H9 (cell line): ENCODE data around the gene DPY19L3. TPM values are rescaled to one million over a fixed set of nuclear protein-coding genes. Genes with fewer than 3 reads are reported as not detected.

Source experiments
- DNase-seq: peaks from one replicate; pipeline ENCODE4 v3.0.0-alpha.2; 2017
- H2AFZ ChIP-seq: one replicate; pipeline ENCODE4 v1.6.1; 2013; ENCODE audit warnings: mild to moderate bottlenecking, low read length, control low read depth, moderate library complexity
- H2AK5ac ChIP-seq: 2 replicates; pipeline ENCODE4 v1.6.1; 2013; ENCODE audit warnings: low read length, control low read depth, mixed read lengths; ENCODE audit not compliant: insufficient read length
- H2BK120ac ChIP-seq: one replicate; pipeline ENCODE4 v1.6.1; 2013; ENCODE audit warnings: low read depth, mild to moderate bottlenecking, low read length, control low read depth, inconsistent platforms; ENCODE audit not compliant: poor library complexity, severe bottlenecking
- H2BK12ac ChIP-seq: 2 replicates; pipeline ENCODE4 v1.6.1; 2013; ENCODE audit warnings: low read length, control low read depth, mixed read lengths, low read depth; ENCODE audit not compliant: insufficient read length
- H2BK15ac ChIP-seq: 2 replicates; pipeline ENCODE4 v1.6.1; 2013; ENCODE audit warnings: low read depth, low read length, control low read depth
- H2BK20ac ChIP-seq: one replicate; pipeline ENCODE4 v1.6.1; 2013; ENCODE audit warnings: low read depth, mild to moderate bottlenecking, low read length, control low read depth, inconsistent platforms; ENCODE audit not compliant: poor library complexity, severe bottlenecking
- H2BK5ac ChIP-seq: 2 replicates; pipeline ENCODE4 v1.6.1; 2013; ENCODE audit warnings: low read length, control low read depth, mixed read lengths; ENCODE audit not compliant: insufficient read length
- H3K14ac ChIP-seq: 2 replicates; pipeline ENCODE4 v1.6.1; 2013; ENCODE audit warnings: low read length, control low read depth; ENCODE audit not compliant: insufficient read depth
- H3K18ac ChIP-seq: 2 replicates; pipeline ENCODE4 v1.6.1; 2013; ENCODE audit warnings: low read depth, mild to moderate bottlenecking, mixed read lengths, low read length, control low read depth; ENCODE audit not compliant: insufficient read length
- H3K23ac ChIP-seq: 2 replicates; pipeline ENCODE4 v1.6.1; 2013; ENCODE audit warnings: low read length, control low read depth, mixed read lengths, low read depth; ENCODE audit not compliant: insufficient read length
- H3K23me2 ChIP-seq: 2 replicates; pipeline ENCODE4 v1.6.1; 2013; ENCODE audit warnings: low read depth, mild to moderate bottlenecking, mixed read lengths, low read length, control low read depth; ENCODE audit not compliant: insufficient read length, poor library complexity, severe bottlenecking
- H3K27ac ChIP-seq: 2 replicates; pipeline ENCODE4 v1.5.1; 2013; ENCODE audit warnings: low read length, control low read depth, mixed read lengths, low read depth; ENCODE audit not compliant: insufficient read length
- H3K27me3 ChIP-seq: 2 replicates; pipeline ENCODE4 v1.6.1; 2013; ENCODE audit warnings: low read length, control low read depth, inconsistent platforms; ENCODE audit not compliant: insufficient read depth
- H3K4ac ChIP-seq: 2 replicates; pipeline ENCODE4 v1.6.1; 2013; ENCODE audit warnings: low read depth, mild to moderate bottlenecking, control low read depth, inconsistent platforms, low read length, moderate library complexity
- H3K4me1 ChIP-seq: 2 replicates; pipeline ENCODE4 v1.6.1; 2013; ENCODE audit warnings: low read length, control low read depth, inconsistent platforms; ENCODE audit not compliant: insufficient read depth
- H3K4me2 ChIP-seq: 2 replicates; pipeline ENCODE4 v1.6.1; 2013; ENCODE audit warnings: low read length, control low read depth, mixed read lengths; ENCODE audit not compliant: insufficient read length, insufficient read depth
- H3K56ac ChIP-seq: 2 replicates; pipeline ENCODE4 v1.6.1; 2013; ENCODE audit warnings: low read depth, mild to moderate bottlenecking, mixed read lengths, low read length, control low read depth; ENCODE audit not compliant: insufficient read length
- H3K79me1 ChIP-seq: 2 replicates; pipeline ENCODE4 v1.6.1; 2013; ENCODE audit warnings: low read depth, mild to moderate bottlenecking, moderate library complexity, low read length, control low read depth, inconsistent platforms; ENCODE audit not compliant: insufficient read depth, poor library complexity, severe bottlenecking
- H3K79me2 ChIP-seq: 2 replicates; pipeline ENCODE4 v1.6.1; 2013; ENCODE audit warnings: low read length, control low read depth, inconsistent platforms; ENCODE audit not compliant: insufficient read depth
- H3K9ac ChIP-seq: 2 replicates; pipeline ENCODE4 v1.6.1; 2013; ENCODE audit warnings: low read length, control low read depth, mixed read lengths; ENCODE audit not compliant: insufficient read length; ENCODE audit errors: extremely low read depth
- H3K9me3 ChIP-seq: one replicate; pipeline ENCODE4 v1.6.1; 2013; ENCODE audit warnings: low read depth, low read length, inconsistent platforms; ENCODE audit not compliant: control insufficient read depth
- H3T11ph ChIP-seq: one replicate; pipeline ENCODE4 v1.6.1; 2013; ENCODE audit warnings: mild to moderate bottlenecking, low read length, control low read depth, inconsistent platforms
- H4K20me1 ChIP-seq: one replicate; pipeline ENCODE4 v1.6.1; 2013; ENCODE audit not compliant: control insufficient read depth, insufficient read length, insufficient read depth
- H4K5ac ChIP-seq: 2 replicates; pipeline ENCODE4 v1.6.1; 2013; ENCODE audit warnings: low read depth, mild to moderate bottlenecking, mixed read lengths, low read length, control low read depth; ENCODE audit not compliant: insufficient read length
- H4K8ac ChIP-seq: replicated peaks from 2 replicates; pipeline ENCODE4 v1.6.1; 2013; ENCODE audit warnings: low read length, control low read depth, mixed read lengths, low read depth; ENCODE audit not compliant: insufficient read length
- H4K91ac ChIP-seq: 2 replicates; pipeline ENCODE4 v1.6.1; 2013; ENCODE audit warnings: low read depth, mild to moderate bottlenecking, moderate library complexity, mixed read lengths, low read length, control low read depth; ENCODE audit not compliant: insufficient read length
- H3K27ac Mint-ChIP-seq, 3 experiments: 2 replicates in 2 of 3; 3 replicates in 1 of 3; pipeline ENCODE4 v1.8.0; 2020 to 2021; ENCODE audit warnings: mixed read lengths in 3 of 3, mild to moderate bottlenecking in 1 of 3, moderate library complexity in 1 of 3
- H3K27me3 Mint-ChIP-seq: 2 replicates; pipeline ENCODE4 v1.8.0; 2021; ENCODE audit warnings: low read depth, mild to moderate bottlenecking, moderate library complexity, mixed read lengths
- H3K36me3 Mint-ChIP-seq, 3 experiments: 2 replicates in 2 of 3; 3 replicates in 1 of 3; pipeline ENCODE4 v1.8.0; 2020 to 2021; ENCODE audit warnings: low read depth in 3 of 3, mixed read lengths in 3 of 3; ENCODE audit not compliant: insufficient read depth in 1 of 3
- H3K4me1 Mint-ChIP-seq, 2 experiments: 2 replicates each; pipeline ENCODE4 v1.8.0; 2020; ENCODE audit warnings: mixed read lengths in 2 of 2
- H3K4me3 Mint-ChIP-seq, 2 experiments: 2 replicates in 1 of 2; 3 replicates in 1 of 2; pipeline ENCODE4 v1.8.0; 2020 to 2021; ENCODE audit warnings: mild to moderate bottlenecking in 2 of 2, mixed read lengths in 2 of 2, moderate library complexity in 1 of 2
- H3K9me3 Mint-ChIP-seq, 2 experiments: 2 replicates in 1 of 2; 3 replicates in 1 of 2; pipeline ENCODE4 v1.8.0; 2020; ENCODE audit warnings: mild to moderate bottlenecking in 2 of 2, mixed read lengths in 2 of 2, moderate library complexity in 1 of 2
- WGBS: extraction: QIAGEN DNeasy Blood & Tissue Kit; methylation state at CpG from one replicate; pipeline ENCODE4 v1.1.7; 2013; ENCODE audit warnings: missing lambda C conversion rate, low lambda C conversion rate, mixed read lengths; ENCODE audit not compliant: insufficient read length; ENCODE audit errors: extremely low coverage; 5-methylcytosine and 5-hydroxymethylcytosine counted together
- total RNA-seq: library from RNA; stranded (reverse); gene quantifications from 2 replicates; pipeline ENCODE4 v1.2.1, GENCODE V29; 2021
- TF ChIP-seq, protein P1 (sequence below): fragments of 200-600 bp; sonication (generic); conservative IDR thresholded peaks from 3 replicates; pipeline ENCODE4 v1.8.0; 2021; ENCODE audit warnings: antibody characterized with exemption, mild to moderate bottlenecking

DPY19L3 gene
- total RNA-seq, 1 experiment from 2014 or later = 54.5 TPM

DNA sequence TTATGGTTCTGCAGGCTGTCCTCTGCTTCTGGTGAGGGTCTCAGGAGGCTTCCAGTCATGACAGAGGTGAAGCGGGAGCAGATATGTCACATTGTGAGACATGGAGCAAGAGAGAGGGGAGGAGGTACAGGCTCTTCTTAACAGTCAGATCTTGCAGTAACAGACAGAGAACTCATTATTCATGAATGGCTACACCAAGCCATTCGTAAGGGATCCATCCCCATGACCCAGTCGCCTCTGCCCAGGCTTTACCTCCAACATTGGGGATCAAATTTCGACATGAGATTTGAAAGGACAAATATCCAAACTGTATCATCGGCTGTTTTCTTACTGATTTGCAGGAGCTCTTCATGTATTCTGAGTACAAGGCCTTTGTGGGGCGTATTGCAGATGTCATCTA, 38.5 kb upstream of the DPY19L3 start:
- no peak overlapping the region for H2BK120ac ChIP-seq
- no peak overlapping the region for H3K9ac ChIP-seq
- no peak for DNase-seq
- H3K27ac ChIP-seq = no peak overlapping the region
- peaks cover 3% of the 10 kb centered on the region for H3K79me2 ChIP-seq
- no peak overlapping the region for H3T11ph ChIP-seq
- H2BK15ac ChIP-seq = no peak overlapping the region
- no peaks in the 10 kb centered on the region for H3K27me3 Mint-ChIP-seq
- TF ChIP-seq, protein P1, sequence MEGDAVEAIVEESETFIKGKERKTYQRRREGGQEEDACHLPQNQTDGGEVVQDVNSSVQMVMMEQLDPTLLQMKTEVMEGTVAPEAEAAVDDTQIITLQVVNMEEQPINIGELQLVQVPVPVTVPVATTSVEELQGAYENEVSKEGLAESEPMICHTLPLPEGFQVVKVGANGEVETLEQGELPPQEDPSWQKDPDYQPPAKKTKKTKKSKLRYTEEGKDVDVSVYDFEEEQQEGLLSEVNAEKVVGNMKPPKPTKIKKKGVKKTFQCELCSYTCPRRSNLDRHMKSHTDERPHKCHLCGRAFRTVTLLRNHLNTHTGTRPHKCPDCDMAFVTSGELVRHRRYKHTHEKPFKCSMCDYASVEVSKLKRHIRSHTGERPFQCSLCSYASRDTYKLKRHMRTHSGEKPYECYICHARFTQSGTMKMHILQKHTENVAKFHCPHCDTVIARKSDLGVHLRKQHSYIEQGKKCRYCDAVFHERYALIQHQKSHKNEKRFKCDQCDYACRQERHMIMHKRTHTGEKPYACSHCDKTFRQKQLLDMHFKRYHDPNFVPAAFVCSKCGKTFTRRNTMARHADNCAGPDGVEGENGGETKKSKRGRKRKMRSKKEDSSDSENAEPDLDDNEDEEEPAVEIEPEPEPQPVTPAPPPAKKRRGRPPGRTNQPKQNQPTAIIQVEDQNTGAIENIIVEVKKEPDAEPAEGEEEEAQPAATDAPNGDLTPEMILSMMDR = no peak
- H3K79me1 ChIP-seq = peaks cover 11% of the 10 kb centered on the region
- H3K14ac ChIP-seq = no peak overlapping the region
- no peak overlapping the region for H3K4me3 Mint-ChIP-seq
- no peak overlapping the region for H2BK12ac ChIP-seq
- no peaks in the 10 kb centered on the region for H3K4me1 ChIP-seq
- H3K23ac ChIP-seq = no peak overlapping the region
- H3K36me3 Mint-ChIP-seq = peaks cover 16 to 59% (median 53%) of the 10 kb centered on the region in 3 experiments; a peak in 6 of 7 replicates
- no peak overlapping the region for H3K4ac ChIP-seq
- H3K4me2 ChIP-seq = no peak overlapping the region
- H4K91ac ChIP-seq = no peak overlapping the region
- H3K9me3 ChIP-seq = no peaks in the 10 kb centered on the region
- H2BK20ac ChIP-seq = no peak overlapping the region
- H3K9me3 Mint-ChIP-seq = no peaks in the 10 kb centered on the region
- no peak overlapping the region for H2AFZ ChIP-seq
- peak overlapping the region in 1 of 3 experiments; percentile 35; a peak in 2 of 7 replicates for H3K27ac Mint-ChIP-seq
- peaks cover 0 to 3% of the 10 kb centered on the region in 2 experiments; a peak in 1 of 4 replicates for H3K4me1 Mint-ChIP-seq
- no peak overlapping the region for H3K18ac ChIP-seq
- H4K5ac ChIP-seq = no peak overlapping the region
- H3K56ac ChIP-seq = no peak overlapping the region
- no peaks in the 10 kb centered on the region for H4K20me1 ChIP-seq
- H3K27me3 ChIP-seq = no peaks in the 10 kb centered on the region
- H2BK5ac ChIP-seq = no peak overlapping the region
- H4K8ac ChIP-seq = no peak overlapping the region
- no CpG with 5 or more reads among the region's 6 CpGs for WGBS
- no peaks in the 10 kb centered on the region for H3K23me2 ChIP-seq
- H2AK5ac ChIP-seq = no peak overlapping the region
